HG03196 (cell line): ENCODE measurements around the gene KIR3DL1.
"Not testable (repeated sequence)": the region's sequence is repeated elsewhere in the genome, so short reads cannot be mapped to it uniquely, and the experiment has no call there.

Experiments
- ATAC-seq: cut with Tn5 transposase; IDR thresholded peaks from one replicate; pipeline ENCODE4 v1.9.1; 2021; ENCODE audit not compliant: unreplicated experiment

KIR3DL1 gene

DNA sequence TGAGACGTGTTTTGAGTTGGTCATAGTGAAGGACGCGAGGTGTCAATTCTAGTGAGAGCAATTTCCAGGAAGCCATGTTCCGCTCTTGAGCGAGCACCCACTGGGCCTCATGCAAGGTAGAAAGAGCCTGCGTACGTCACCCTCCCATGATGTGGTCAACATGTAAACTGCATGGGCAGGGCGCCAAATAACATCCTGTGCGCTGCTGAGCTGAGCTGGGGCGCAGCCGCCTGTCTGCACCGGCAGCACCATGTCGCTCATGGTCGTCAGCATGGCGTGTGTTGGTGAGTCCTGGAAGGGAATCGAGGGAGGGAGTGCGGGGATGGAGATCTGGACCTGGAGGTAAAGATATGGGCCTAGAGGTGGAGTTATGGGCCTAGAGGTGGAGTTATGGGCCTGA, at the start of gene KIR3DL1:
Gene KIR3DL1, plus strand, starts transcription at position 218 of the 400 bp plus-strand sequence.
- not testable (repeated sequence) for ATAC-seq

DNA sequence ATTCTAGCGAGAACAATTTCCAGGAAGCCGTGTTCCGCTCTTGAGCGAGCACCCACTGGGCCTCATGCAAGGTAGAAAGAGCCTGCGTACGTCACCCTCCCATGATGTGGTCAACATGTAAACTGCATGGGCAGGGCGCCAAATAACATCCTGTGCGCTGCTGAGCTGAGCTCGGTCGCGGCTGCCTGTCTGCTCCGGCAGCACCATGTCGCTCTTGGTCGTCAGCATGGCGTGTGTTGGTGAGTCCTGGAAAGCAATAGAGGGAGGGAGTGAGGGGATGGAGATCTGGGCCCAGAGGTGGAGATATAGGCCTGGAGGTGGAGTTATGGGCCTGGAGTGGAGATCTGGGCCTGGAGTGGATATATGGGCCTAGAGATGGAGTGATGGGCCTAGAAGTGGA, 46.6 kb upstream of the KIR3DL1 start, which contains the start of gene KIR2DL1:
Gene KIR2DL1, plus strand, starts transcription at position 148 of the 400 bp plus-strand sequence. Its CDS starts 58 bp downstream, at position 206.
- ATAC-seq = not testable (repeated sequence)

DNA sequence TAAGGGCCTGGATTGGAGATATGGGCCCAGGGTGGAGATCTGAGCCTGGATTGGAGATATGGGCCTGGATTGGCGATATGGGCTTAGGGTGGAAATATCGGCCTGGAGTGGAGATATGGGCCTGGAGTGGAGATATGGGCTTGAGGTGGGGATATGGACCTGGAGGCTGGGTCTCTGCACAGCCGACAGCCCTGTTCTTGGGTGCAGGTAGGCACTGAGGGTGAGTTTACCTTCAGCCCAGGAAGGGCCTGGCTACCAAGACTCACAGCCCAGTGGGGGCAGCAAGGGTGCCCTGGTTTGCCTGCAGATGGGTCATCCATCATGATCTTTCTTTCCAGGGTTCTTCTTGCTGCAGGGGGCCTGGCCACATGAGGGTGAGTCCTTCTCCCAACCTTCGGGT, 45.8 kb upstream of the KIR3DL1 start:
- not testable (repeated sequence) for ATAC-seq

DNA sequence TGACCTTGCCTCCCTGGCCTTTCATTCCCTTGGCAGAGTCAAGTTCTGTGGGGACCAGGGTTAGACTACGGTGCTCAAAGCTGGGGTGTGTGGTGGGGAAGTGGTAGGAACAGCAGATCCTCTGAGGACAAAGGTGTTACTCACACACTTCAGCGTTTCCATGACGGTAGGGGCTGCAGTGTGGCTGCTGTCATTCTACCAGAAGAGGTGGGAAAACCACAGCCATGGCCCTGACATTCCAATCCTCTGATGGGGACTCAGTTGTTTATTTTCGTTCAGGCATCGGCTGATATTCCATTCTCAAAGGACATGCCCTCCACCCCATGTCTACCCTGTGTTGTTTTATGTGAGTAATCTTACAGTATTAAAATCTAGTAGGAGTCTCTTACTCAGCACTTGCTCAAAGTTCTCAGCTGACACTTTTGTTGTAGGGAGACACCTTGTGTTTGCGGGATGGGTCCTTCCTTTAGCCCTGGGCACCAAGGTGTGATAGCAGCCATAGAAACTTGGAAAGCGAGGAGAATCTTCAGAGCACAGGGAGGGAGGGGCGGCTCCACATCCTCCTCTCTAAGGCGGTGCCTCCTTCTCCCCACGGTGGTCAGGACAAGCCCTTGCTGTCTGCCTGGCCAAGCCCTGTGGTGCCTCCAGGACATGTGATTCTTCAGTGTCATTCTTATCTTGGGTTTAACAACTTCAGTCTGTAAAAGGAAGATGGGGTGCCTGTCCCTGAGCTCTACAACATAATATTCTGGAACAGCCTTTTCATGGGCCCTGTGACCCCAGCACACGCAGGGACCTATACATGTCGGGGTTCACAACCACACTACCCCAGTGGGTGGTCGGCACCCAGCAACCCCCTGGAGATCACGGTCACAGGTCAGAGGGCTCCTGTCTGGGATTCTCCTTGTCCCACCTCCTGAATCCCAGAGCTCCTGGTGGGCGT, 45.0 kb upstream of the KIR3DL1 start:
- ATAC-seq = not testable (repeated sequence)

DNA sequence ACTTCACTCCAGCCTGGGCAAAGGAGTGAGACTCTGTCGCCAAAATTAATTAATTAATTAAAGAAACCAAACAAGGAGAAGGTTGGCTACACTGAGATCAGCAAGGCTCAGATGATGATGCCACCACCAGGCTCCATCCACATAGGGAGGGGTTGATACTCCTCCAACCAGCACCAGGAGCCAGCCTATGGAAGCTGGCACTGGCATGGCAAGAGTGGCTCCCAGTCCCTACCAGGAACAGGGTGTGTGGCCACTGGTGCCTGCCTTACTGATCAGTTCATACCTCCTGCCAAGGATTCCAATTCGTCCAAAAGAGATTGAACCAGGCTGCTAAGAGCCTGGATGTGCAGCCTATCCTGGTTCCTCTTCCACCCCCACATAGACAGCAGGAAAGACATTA, 43.6 kb upstream of the KIR3DL1 start:
- not testable (repeated sequence) for ATAC-seq

DNA sequence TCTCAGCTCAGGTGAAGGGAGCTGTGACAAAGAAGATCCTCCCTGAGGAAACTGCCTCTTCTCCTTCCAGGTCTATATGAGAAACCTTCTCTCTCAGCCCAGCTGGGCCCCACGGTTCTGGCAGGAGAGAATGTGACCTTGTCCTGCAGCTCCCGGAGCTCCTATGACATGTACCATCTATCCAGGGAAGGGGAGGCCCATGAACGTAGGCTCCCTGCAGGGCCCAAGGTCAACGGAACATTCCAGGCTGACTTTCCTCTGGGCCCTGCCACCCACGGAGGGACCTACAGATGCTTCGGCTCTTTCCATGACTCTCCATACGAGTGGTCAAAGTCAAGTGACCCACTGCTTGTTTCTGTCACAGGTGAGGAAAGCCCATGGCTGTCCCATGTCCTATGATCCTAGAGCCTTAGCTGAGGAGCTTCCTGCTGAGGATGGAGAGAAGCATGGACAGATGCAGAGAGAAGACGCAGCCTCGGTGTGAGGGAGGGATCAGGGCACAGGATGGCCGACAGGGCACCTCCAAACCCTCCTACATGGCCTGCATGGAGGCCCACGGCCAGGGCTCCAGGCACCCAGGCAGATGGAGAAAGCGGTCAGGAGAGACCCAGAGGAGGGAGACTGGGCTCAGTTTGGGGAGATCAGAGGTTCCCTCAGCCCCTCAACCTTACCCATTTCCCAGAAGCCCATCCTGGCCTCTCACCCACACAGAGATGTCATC, 41.0 kb upstream of the KIR3DL1 start:
- not testable (repeated sequence) for ATAC-seq

DNA sequence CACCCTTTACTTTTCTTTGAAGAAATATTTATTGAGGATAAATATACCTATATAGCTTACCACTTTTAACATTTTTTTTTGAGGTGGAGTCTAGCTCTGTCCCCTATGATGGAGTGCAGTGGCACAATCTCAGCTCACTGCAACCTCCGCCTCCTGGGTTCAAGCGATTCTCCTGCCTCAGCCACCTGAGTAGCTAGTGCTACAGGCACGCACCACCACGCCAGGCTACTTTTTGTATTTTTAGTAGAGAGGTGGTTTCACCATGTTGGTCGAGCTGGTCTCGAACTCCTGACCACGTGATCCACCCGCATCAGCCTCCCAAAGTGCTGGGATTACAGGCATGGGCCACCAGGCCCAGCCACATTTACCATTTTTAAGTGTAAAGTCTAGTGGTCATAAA, 40.4 kb upstream of the KIR3DL1 start:
- ATAC-seq = not testable (repeated sequence)

DNA sequence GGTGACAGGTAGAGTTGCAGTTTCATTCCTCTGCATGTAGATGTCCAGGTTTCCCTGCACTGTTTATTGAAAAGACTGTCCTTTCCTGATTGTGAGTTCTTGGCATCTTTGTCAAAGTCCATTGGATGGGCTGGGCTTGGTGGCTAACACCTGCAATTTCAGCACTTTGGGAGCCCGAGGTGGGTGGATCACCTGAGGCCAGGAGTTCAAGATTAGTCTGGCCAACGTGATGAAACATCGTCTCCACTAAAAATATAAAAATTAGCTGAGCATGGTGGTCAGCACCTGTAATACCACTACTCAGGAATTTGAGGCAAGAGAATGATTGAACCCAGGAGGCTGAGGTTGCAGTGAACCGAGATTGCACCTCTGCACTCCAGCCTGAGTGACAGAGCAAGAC, 38.4 kb upstream of the KIR3DL1 start:
- not testable (repeated sequence) for ATAC-seq

DNA sequence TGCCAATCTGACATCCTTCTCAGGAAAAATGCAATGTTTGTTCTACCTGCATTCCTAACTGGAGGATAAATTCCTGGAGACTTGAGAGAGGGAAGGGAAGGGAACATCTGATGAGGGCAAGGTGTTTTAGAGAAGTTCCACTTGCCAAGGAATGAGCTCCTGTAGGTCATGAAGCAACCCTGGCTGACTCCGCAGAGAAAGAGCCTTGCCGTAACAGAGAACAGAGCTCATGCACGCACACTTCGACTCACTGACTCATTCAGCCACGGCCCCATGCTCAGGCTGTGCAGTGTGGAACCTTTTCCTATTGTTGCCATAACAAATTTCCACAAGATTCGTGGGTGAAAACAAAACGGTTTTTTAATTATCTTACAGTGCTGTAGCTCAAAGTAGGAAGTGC, 37.4 kb upstream of the KIR3DL1 start:
- not testable (repeated sequence) for ATAC-seq

DNA sequence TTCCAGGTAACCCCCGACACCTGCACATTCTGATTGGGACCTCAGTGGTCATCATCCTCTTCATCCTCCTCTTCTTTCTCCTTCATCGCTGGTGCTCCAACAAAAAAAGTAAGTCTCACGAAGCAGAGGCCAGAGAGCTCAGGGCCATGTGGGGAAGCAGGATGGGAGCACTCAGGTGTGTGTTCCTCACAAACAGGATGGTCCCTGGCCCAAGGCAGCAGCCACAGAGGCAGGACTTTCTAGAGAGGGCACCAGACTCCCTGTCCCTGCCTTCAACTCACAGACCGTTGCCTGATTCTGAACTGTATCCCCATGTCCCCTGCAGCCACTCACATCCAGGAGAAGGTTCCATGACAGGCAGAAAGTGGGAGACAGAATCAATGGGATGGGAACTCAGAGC, 33.4 kb upstream of the KIR3DL1 start:
- ATAC-seq = not testable (repeated sequence)

DNA sequence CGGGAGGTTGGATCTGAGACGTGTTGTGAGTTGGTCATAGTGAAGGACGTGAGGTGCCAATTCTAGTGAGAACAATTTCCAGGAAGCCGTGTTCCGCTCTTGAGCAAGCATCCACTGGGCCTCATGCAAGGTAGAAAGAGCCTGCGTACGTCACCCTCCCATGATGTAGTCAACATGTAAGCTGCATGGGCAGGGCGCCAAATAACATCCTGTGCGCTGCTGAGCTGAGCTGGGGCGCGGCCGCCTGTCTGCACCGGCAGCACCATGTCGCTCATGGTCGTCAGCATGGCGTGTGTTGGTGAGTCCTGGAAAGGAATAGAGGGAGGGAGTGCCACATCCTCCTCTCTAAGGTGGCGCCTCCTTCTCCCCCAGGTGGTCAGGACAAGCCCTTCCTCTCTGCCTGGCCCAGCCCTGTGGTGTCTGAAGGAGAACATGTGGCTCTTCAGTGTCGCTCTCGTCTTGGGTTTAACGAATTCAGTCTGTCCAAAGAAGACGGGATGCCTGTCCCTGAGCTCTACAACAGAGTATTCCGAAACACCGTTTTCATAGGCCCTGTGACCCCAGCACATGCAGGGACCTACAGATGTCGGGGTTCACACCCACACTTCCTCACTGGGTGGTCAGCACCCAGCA, 30.1 kb upstream of the KIR3DL1 start:
- ATAC-seq = not testable (repeated sequence)

DNA sequence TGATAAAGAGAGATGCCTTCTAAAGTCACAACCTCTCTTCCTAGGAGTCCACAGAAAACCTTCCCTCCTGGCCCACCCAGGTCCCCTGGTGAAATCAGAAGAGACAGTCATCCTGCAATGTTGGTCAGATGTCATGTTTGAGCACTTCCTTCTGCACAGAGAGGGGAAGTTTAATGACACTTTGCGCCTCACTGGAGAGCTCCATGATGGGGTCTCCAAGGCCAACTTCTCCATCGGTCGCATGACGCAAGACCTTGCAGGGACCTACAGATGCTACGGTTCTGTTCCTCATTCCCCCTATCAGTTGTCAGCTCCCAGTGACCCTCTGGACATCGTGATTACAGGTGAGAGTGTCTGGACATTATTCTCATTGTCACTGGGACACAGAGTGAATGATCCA, 28.1 kb upstream of the KIR3DL1 start:
- ATAC-seq = not testable (repeated sequence)

DNA sequence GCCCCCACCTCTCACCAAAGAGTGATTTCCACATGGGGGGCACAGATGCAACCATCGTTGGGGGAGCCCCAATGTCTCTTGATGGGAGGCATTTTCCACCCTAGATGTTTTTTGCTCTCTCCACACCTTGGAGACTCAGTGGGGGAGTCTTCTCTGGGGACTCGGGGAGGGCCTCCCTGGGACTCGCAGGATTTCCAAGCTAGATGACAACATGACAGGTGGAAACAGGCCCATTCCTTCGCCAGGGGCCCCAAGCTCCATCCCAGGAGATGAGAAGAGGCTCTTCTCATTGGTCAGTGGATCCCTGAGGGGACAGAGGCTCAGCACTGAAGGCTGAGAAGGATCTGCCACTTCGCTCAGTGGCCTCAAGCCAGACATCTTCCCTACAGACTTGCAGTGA, 25.6 kb upstream of the KIR3DL1 start:
- no peak for ATAC-seq

DNA sequence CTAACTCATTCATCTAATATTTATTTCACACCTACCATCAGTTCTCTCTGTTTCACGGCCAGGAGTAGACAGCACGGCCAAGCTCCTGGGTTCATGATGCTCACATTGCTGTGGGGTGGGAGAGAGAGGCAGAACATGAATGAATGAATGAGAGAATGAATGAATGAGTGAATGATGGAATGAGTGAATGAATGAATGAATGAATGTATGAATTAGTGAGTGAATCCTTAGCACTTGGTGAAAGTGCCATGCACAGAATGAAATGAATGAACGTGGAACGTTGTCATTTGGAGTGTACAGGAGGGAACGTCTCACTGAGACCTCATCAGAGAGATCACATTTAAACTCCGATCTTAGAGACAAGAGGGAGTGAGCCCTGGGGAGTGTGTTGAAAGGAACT, 24.8 kb upstream of the KIR3DL1 start:
- ATAC-seq = no peak

DNA sequence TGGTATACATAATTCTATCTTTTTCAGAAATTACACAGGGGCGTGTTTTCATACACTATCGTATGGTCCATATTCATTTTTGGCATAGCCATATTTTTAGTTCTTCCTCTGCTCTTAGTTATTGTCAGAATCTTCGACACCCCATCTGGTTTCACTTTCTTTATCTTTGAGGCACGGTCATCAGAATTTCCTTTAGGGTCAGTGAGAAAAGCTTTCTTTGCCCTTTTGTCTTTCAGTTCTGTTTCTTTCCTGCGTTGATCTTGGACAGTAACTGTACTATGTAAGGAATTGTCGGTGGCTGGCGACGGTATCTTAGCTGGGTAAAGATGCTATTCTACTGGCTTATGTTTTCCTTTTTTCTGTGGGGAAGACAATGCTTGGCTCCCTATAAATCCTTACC, 23.5 kb upstream of the KIR3DL1 start:
- no peak for ATAC-seq

DNA sequence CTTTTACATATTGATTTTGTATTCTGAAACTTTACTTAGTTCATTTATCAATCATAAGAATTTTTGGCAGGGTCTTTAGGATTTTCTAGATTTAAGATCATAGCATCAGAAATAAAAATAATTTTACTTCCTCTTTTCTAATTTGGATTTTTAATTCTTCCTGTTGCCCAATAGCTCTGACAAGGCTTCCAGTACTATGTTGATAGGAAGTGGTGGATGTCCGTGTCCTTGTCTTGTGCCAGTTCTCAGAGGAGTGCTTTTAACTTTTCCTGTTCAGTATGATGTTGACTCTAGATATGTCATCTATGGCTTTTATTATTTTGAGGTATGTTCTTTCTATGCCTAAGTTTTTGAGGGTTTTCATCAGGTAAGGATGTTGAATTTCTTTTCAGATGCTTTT, 20.5 kb upstream of the KIR3DL1 start:
- no peak for ATAC-seq

DNA sequence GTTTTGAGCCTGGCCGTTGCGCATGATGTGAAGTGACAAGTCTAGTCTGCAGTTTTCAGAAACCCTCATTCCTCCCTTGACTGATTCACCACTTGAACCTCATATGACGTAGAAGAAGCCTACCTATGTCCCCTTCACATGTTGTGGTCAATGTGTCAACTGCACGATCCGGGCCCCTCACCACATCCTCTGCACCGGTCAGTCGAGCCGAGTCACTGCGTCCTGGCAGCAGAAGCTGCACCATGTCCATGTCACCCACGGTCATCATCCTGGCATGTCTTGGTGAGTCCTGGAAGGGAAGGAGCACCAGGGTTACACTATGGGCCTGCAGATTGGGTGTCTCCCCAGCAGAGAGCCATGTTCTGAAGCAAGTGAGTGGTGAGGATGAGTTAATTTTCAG, 12.9 kb upstream of the KIR3DL1 start, which contains the start of gene KIR2DL4:
Gene KIR2DL4, plus strand, starts transcription at position 201 of the 400 bp plus-strand sequence. Its CDS starts 42 bp downstream, at position 243.
- ATAC-seq = no peak

DNA sequence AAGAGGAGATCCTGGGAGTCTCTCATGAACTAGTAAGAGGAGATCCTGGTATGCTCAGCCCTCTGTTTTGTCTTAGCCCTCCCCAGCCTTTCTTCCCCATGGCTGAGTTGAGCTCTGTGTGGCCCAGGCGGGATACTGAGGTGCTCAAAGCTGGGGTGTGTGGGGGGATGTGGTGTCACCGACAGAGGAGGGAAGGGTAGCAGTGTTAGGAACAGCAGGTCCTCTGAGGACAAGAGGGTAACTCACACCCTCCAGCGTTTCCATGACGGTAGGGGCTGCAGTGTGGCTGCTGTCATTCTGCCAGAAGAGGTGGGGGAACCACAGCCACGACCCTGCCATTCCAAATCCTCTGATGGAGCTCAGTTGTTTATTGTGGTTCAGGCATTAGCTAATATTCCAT, 12.2 kb upstream of the KIR3DL1 start:
- no peak for ATAC-seq

DNA sequence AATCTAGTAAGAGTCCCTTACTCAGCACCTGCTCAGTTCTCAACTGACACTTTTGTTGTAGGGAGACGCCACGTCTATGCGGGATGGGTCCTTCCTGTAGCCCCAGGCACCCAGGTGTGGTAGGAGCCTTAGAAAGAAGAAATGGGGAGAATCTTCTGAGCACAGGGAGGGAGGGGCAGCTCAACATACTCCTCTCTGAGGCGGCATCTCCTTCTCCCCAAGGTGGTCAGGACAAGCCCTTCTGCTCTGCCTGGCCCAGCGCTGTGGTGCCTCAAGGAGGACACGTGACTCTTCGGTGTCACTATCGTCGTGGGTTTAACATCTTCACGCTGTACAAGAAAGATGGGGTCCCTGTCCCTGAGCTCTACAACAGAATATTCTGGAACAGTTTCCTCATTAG, 11.7 kb upstream of the KIR3DL1 start:
- no peak for ATAC-seq

DNA sequence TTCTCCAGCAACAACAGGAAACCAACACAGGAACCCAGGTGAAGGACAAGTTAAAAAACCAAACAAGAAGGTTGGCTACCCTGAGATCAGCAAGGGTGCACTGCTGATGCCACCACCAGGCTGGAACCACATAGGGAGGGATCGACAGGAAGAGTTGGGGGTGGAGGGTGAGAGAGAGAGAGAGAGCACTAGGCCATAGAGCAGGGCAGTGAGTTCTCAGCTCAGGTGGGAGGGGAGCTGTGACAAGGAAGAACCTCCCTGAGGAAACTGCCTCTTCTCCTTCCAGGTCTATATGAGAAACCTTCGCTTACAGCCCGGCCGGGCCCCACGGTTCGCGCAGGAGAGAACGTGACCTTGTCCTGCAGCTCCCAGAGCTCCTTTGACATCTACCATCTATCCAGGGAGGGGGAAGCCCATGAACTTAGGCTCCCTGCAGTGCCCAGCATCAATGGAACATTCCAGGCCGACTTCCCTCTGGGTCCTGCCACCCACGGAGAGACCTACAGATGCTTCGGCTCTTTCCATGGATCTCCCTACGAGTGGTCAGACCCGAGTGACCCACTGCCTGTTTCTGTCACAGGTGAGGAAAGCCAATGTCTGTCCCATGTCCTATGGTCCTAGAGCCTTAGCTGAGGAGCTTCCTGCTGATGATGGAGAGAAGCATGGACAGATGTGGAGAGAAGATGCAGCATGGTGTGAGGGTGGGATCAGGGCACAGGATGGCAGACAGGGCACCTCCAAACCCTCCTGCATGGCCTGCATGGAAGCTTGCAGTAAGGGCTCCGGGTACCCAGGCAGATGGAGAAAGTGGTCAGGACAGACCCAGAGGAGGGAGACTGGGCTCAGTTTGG, 10.4 kb upstream of the KIR3DL1 start:
- ATAC-seq = no peak
